Left forelimb (tissue), 1 donor: Measurements from ENCODE around the gene ZC3H15.

ENCODE experiments used
- DNase-seq: peaks from one replicate; pipeline ENCODE4 v3.0.0-alpha.2; 2018; ENCODE audit warnings: low spot score

Gene ZC3H15

DNA sequence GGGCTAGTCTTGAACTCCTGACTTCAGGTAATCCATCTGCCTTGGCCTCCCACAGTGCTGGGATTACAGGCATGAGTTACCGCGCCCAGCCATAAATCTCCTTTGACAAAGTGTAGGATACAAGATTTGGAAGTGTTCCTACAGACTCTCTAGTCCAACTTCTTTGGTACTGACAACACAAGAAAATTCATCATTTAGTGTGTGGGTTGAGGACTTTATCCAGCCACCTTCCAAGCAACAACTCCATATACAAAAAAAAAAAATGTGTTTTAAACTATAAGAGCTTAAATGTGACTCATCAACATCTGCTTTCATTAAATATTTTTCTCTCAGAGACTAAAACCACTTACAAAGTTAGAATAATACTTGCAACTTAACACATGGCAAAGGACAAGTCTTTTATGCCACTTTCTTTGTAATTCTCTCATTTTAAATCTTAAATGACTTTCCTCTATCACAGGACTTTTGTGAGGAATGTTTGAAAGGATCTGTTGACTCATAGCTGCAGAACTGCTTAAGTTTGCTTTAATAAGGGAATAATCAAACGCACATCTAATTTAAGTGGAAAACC lies 57.6 kb downstream of the ZC3H15 start:
- DNase-seq: no peak

DNA sequence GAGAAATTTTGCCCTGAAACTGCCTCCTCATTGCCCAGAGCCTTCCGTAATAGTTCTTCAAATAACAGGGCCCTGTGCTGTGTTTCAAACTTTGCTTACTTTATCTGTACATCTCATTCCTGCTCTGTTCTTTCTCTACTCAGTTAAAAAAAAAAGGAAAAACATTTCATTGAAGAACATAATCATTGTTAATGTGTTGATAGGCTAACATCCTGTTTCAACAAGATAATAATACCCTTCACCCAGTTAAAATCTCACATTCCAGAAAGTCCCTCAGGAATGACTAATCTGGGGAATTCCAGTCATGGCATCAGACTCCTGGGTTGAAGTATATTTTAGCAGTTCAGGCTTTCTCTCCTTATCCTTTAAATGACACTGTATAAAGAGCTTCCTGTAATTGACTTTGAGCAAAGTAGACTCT lies 58.2 kb downstream of the ZC3H15 start:
- DNase-seq: no peak

DNA sequence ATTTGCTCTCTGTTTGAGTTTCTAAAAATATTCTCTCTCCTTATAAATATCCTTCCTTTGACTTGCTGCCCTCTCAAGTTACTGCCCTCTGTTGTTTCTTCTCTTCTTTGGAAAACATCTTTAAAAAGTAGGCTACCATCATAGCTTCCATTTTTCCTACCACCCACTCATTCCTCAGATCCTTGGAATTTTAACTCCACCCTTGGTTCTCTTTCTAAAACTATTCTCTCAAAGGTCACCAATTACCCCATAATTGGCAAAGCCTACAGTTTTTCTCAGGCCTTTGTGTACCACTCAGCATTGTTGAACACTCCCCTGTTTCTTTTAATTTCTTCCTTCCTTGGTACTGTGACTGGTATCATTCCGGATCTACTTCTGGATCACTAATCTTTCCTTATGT lies 60.8 kb downstream of the ZC3H15 start:
- DNase-seq: no peak

DNA sequence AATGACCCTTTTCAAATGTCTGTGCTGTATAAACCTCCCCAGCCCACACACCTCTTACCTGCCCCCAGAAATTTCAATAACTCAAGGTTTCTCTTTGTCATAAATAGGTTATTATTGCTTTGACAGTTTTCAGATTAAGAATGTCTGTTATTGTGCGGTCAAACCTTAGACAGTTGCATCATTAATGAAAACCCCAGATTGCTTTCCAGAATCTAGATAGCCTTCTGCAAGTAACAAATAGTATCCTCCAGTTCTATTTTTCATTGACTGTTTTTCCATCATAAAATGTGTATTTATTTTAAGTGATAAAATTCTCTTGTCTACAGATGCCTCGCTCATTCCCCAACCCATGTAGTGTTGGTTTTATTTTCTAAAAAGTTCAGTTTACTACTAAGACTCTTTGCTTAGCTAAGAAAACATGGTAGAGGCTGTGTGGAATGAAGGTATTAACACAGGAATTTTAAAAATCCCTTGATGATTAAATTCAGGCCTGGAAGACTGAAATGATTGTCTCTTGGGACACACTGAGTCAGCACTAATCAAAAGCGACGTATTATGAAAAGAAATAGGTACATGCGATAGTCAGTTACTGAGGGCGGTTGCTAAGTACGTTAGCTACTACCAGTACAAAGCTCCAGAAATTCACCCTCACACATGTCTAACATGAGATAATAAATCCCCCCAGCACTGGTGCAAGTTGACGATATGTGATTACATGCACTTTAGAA lies 65.4 kb downstream of the ZC3H15 start:
- DNase-seq: no peak

DNA sequence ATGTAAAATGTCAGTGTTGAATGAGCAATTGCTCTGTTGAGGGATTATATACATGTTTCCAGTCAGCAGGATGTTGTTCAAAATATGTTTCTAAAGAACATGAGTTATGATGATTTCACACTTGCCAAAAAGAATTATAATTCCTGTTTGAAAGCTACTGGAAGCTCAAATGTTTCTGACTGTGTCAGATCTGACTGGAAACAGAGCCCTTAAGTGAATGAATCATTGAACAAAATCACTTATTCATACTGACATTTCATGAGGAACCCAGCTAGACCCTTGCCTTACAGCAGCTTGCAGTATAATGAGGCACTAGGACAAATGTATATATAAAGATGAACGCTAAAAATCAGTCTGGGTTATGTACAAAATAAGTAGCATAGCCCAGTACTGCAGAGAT lies 68.4 kb downstream of the ZC3H15 start:
- no peak for DNase-seq

DNA sequence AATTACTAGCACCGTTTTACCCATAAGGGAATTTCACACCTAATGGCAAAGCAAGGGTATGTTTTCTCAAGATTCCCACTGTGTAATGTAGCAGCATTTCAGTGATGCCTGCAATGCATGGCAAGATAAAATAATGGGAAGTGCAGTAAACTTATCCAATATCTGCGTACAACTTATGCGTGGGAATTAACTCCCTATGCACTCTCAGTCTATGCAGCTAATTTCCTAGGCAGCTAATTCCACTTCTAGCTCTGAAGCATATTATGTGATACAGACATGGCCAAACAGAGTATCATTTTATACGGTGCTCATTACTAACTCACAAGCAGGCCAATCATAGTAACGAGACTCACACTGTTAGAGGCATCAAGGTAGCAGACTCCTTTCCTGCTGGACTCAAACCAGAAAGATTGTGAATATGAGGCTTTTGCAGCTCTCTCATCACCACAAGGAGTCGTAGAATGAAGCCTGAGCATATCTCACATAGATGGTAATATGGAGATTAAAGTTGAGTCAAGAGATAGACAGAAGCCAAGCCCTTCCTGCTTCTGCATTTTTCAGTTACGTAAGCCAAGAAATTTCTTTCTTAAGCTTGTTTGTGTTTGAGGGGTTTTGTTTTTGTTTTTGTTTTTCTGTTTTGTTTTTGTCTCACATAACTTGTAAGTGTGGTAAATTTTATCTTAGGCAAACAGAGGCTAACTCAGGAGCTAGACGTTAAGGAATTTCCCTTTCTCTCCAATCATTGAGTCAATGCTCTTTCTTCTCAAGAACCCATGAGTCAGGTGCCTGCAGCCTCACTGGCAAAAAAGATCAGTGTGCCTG lies 69.0 kb downstream of the ZC3H15 start:
- DNase-seq: no peak

DNA sequence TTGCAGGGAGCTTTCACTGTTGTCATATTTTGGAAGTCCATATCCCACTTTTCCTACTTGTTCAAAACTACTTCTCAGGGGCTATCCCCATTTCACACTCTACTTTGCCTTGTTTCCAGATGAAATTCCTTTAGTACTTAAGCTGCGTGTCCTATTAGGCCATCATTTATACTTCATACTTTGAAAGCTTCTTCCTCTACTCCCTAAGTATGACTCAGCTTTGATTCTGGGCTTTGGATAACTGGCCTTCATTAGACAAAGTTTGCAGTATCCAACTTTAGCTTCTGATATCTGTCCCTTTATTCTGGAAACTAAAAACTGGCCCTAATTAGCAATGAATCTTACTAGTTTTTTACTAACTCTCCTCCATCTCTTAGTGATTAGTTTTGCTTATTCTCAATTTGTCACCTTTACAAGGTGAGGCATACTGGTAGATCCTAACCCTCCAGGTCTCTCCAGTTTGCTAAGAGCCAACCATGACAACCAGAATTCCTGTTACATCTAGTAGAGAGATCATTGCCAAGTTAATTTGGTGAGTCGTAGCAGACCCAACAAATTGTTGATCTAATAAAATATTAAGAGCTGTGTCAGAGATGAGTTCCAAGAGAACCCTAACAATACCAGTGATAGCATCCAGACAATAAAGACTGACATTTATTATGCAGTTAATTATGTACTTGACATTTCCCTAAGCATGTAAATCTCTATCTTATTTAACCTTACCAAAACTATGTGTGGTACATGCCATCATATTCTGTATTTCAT lies 72.6 kb downstream of the ZC3H15 start:
- DNase-seq: no peak
